ENCODE results near the gene PCDHGA1. TPM values are rescaled to one million over a fixed set of nuclear protein-coding genes. Genes with fewer than 3 reads are reported as not detected.
A peak's percentile ranks its signal among the peaks of the same experiment; 100 is the strongest.

The PCDHGA1 gene
- total RNA-seq, 1 experiment from 2014 or later = 0.04 TPM

DNA sequence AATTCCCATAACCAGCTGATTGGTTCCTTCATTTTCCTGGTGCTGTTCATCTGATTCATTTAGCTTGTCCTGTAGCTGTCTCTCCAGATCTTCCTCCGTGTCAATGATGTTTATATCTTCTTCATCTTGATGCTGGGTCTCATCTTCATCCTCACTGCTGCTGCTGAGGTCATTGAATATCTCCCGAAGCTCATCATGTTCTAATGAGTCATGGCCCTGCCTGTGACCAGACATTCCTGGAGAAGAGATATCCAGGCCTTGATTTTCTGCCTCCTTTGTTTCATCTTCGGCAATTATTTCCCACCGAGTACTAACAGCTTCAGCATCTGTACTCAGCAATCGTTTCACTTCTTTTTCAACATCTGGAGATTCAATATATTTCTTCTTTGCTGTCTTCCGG is 11.1 kb upstream of the PCDHGA1 start:
- CTCF ChIA-PET = no interaction called here

DNA sequence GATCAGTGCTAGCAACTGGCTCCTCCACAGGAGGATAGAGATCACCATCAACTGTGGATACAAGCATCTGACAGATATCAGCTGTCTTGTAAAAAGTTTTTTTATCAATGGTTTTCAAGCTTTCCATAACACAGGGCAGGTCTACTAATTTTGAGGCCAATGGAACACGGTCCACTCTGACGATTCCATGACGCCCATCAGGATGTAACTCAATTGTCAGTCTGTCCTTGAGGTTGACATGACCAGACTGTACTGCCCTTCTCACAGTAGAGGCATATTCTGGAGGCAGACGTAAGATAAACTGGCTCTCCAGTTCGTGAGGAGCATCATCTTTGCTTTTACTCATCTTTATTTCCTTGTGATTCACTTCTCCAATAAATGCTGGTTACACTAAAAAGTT is 10.6 kb upstream of the PCDHGA1 start:
- H2AFZ ChIP-seq (ENCODE audit: low read length) = no peak overlapping the region
- no peaks in the 10 kb centered on the region for H3F3A ChIP-seq (ENCODE audit: low read length, unreplicated experiment)
- ChIA-PET POLR2A (ENCODE audit: unreplicated experiment) (interaction anchor here (0.6 kb wide), 1 partner anchor 225 kb away, joined by 3 read pairs; no protein-coding TSS in a partner anchor), CTCF (interaction anchor here (0.6 to 0.7 kb wide), 2 partner anchors 78 to 225 kb away, joined by 4 to 5 read pairs; partner anchors contain the start of genes PCDHB2 and PCDHGB5)
- TF ChIP-seq EZH2 (IDR thresholded peaks at IDR 0.05; ENCODE audit: low read length, unreplicated experiment) = no peak
- TF ChIP-seq, protein P1, sequence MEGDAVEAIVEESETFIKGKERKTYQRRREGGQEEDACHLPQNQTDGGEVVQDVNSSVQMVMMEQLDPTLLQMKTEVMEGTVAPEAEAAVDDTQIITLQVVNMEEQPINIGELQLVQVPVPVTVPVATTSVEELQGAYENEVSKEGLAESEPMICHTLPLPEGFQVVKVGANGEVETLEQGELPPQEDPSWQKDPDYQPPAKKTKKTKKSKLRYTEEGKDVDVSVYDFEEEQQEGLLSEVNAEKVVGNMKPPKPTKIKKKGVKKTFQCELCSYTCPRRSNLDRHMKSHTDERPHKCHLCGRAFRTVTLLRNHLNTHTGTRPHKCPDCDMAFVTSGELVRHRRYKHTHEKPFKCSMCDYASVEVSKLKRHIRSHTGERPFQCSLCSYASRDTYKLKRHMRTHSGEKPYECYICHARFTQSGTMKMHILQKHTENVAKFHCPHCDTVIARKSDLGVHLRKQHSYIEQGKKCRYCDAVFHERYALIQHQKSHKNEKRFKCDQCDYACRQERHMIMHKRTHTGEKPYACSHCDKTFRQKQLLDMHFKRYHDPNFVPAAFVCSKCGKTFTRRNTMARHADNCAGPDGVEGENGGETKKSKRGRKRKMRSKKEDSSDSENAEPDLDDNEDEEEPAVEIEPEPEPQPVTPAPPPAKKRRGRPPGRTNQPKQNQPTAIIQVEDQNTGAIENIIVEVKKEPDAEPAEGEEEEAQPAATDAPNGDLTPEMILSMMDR (conservative IDR thresholded peaks at IDR 0.05; ENCODE audit: low read depth, low read length) = no peak
- TF ChIP-seq EZH2phosphoT487 (IDR thresholded peaks at IDR 0.05; ENCODE audit: borderline replicate concordance, low read length) = no peak
- no peaks in the 10 kb centered on the region for H3K4me1 ChIP-seq (ENCODE audit: insufficient read depth, low read length)
- H3K4me2 ChIP-seq (ENCODE audit: low read length) = peak overlapping the region; percentile 91
- DNase-seq (no peak), ATAC-seq (no peak)
- no peaks in the 10 kb centered on the region for H4K20me1 ChIP-seq (ENCODE audit: low read length)
- H3K27me3 ChIP-seq (ENCODE audit: low read length) = no peaks in the 10 kb centered on the region
- BruUV-seq (replicated peaks) = no TSS peak
- H3K27ac ChIP-seq (ENCODE audit: low read length) = no peak overlapping the region
- no peak overlapping the region for H3K9ac ChIP-seq (ENCODE audit: low read length)
- intact Hi-C loops (cut with micrococcal nuclease) = no loop called here
- peaks cover 36% of the 10 kb centered on the region for H3K36me3 ChIP-seq (ENCODE audit: low read depth, low read length)
- H3K9me3 ChIP-seq (ENCODE audit: low read length) = peaks cover 38% of the 10 kb centered on the region
- peaks cover 28% of the 10 kb centered on the region for H3K79me2 ChIP-seq (ENCODE audit: low read length)
- H3K4me3 ChIP-seq (ENCODE audit: low read length) = peak overlapping the region; percentile 78
- no peaks in the 10 kb centered on the region for H3K9me2 ChIP-seq (replicated peaks; ENCODE audit: low read length)

More for the DNA sequence above, 11.1 kb upstream of the PCDHGA1 start:
- no peak overlapping the region for H3K27ac ChIP-seq (ENCODE audit: low read length)
- peaks cover 38% of the 10 kb centered on the region for H3K9me3 ChIP-seq (ENCODE audit: low read length)
- intact Hi-C loops (cut with micrococcal nuclease) = no loop called here
- no peak overlapping the region for H2AFZ ChIP-seq (ENCODE audit: low read length)
- no peaks in the 10 kb centered on the region for H4K20me1 ChIP-seq (ENCODE audit: low read length)
- no peak for ATAC-seq
- no peaks in the 10 kb centered on the region for H3K27me3 ChIP-seq (ENCODE audit: low read length)
- DNase-seq = no peak
- no peaks in the 10 kb centered on the region for H3K4me1 ChIP-seq (ENCODE audit: insufficient read depth, low read length)
- H3F3A ChIP-seq (ENCODE audit: low read length, unreplicated experiment) = no peaks in the 10 kb centered on the region
- TF ChIP-seq, protein P1 (conservative IDR thresholded peaks at IDR 0.05; ENCODE audit: low read depth, low read length) = no peak
- no peak for TF ChIP-seq EZH2 (IDR thresholded peaks at IDR 0.05; ENCODE audit: low read length, unreplicated experiment)
- TF ChIP-seq EZH2phosphoT487 (IDR thresholded peaks at IDR 0.05; ENCODE audit: borderline replicate concordance, low read length) = no peak
- no peaks in the 10 kb centered on the region for H3K9me2 ChIP-seq (replicated peaks; ENCODE audit: low read length)
- peak overlapping the region; percentile 78 for H3K4me3 ChIP-seq (ENCODE audit: low read length)
- no peak overlapping the region for H3K9ac ChIP-seq (ENCODE audit: low read length)
- POLR2A ChIA-PET (ENCODE audit: unreplicated experiment) = no interaction called here
- H3K4me2 ChIP-seq (ENCODE audit: low read length) = no peak overlapping the region
- no TSS peak for BruUV-seq (replicated peaks)
- peaks cover 36% of the 10 kb centered on the region for H3K36me3 ChIP-seq (ENCODE audit: low read depth, low read length)
- peaks cover 28% of the 10 kb centered on the region for H3K79me2 ChIP-seq (ENCODE audit: low read length)
